Mucosa of descending colon (tissue), 3 donors: Measurements from ENCODE around the gene UBQLN4. TPM values are rescaled to one million over a fixed set of nuclear protein-coding genes. Genes with fewer than 3 reads are reported as not detected.

Experiments used
- ATAC-seq: fragments of 200-7000 bp; cut with Tn5 transposase; one replicate; pipeline ENCODE4 v1.9.1; 2020; ENCODE audit warnings: mild to moderate bottlenecking, moderate library complexity
- DNase-seq, 3 donors: peaks; one replicate each; pipeline ENCODE4 v3.0.0-alpha.2; 2020
- H3K36me3 ChIP-seq: fragments of 200-600 bp; one replicate; pipeline ENCODE4 v1.8.0; 2021; ENCODE audit warnings: low read depth, mild to moderate bottlenecking
- H3K4me1 ChIP-seq: fragments of 200-600 bp; one replicate; pipeline ENCODE4 v1.8.0; 2021; ENCODE audit warnings: low read depth, mild to moderate bottlenecking
- H3K4me3 ChIP-seq: fragments of 200-600 bp; one replicate; pipeline ENCODE4 v1.8.0; 2021; ENCODE audit warnings: mild to moderate bottlenecking
- H3K9me3 ChIP-seq: fragments of 200-600 bp; one replicate; pipeline ENCODE4 v1.8.0; 2021; ENCODE audit warnings: mild to moderate bottlenecking
- intact Hi-C, 2 donors: fragments of 100-400 bp; cut with DNase I in 1 of 2; cut with micrococcal nuclease in 1 of 2; formaldehyde crosslinking; loops; one replicate each; pipeline versions ENCODE4 v1.11.0 to v1.11.1; 2022; cut with DNase I, micrococcal nuclease
- total RNA-seq, 3 donors: library from RNA; stranded (reverse); fragmentation: NEBNext Ultra II Directional in 2 of 3; extraction: Animal tissue kit (Norgen Biotek cat#: 25700) in 2 of 3; gene quantifications; one replicate each; pipeline versions ENCODE4 v1.2.1 to v1.2.4, GENCODE V29; 2021 to 2023
- TF ChIP-seq, protein P1 (sequence below): fragments of 200-600 bp; IDR thresholded peaks from one replicate; pipeline ENCODE4 v1.8.0; 2022; ENCODE audit warnings: antibody characterized with exemption, mild to moderate bottlenecking
- donor health status: DM: no; HTN: no; CAD: no; lungs with moderate emphysema.
- donor health status: DM: no; HTN: no; CAD: no.
- donor health status: DM: no; HTN: yes; CAD: no.

Gene UBQLN4
- total RNA-seq, 3 donors from 2014 or later = 23.7 to 36.9 (median 23.9) TPM

DNA sequence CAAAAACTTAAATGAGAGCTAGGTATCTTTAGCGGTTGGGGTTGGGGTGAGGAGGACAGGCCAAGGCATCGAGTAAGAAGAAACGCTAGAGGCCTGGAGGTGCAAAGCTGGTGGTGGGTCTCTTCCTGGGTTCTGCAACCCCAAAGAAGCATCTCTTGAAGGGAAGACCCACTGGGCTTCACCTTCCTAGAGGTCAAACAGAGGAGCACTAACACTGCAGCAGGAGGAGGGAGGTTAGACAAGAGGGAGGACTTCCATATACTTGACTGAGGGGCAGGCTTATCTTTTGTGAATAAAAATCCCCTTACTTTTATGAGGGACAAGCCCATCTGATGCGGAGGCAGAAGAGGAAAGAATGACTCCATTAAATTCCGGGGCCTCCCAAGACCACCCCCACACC lies 26.2 kb upstream of the UBQLN4 start:
- intact Hi-C loops = no loop called here
- H3K36me3 ChIP-seq = no peaks in the 10 kb centered on the region
- DNase-seq = no peak
- no peak for ATAC-seq
- TF ChIP-seq, protein P1, sequence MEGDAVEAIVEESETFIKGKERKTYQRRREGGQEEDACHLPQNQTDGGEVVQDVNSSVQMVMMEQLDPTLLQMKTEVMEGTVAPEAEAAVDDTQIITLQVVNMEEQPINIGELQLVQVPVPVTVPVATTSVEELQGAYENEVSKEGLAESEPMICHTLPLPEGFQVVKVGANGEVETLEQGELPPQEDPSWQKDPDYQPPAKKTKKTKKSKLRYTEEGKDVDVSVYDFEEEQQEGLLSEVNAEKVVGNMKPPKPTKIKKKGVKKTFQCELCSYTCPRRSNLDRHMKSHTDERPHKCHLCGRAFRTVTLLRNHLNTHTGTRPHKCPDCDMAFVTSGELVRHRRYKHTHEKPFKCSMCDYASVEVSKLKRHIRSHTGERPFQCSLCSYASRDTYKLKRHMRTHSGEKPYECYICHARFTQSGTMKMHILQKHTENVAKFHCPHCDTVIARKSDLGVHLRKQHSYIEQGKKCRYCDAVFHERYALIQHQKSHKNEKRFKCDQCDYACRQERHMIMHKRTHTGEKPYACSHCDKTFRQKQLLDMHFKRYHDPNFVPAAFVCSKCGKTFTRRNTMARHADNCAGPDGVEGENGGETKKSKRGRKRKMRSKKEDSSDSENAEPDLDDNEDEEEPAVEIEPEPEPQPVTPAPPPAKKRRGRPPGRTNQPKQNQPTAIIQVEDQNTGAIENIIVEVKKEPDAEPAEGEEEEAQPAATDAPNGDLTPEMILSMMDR = no peak
- H3K9me3 ChIP-seq = no peaks in the 10 kb centered on the region
- no peak overlapping the region for H3K4me3 ChIP-seq
- H3K4me1 ChIP-seq = peaks cover 2% of the 10 kb centered on the region

DNA sequence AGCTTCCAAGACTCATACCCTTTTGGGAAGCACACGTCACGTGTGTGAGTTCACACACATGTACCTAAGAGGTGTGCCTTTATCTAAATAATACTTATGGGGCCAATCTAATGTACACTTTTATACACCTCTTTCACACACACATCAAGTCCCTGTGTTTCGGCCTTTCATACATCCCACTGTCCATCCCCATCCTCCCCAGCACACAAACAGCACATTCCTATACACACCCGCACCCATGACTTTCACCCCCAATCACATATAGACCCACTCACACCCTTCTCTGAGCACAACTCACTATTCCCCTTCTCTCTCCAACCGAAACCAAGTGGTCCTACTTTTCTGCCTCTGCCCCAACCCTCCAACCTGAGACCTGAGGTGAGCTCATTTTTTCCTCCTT lies 25.1 kb upstream of the UBQLN4 start:
- no peak for ATAC-seq

DNA sequence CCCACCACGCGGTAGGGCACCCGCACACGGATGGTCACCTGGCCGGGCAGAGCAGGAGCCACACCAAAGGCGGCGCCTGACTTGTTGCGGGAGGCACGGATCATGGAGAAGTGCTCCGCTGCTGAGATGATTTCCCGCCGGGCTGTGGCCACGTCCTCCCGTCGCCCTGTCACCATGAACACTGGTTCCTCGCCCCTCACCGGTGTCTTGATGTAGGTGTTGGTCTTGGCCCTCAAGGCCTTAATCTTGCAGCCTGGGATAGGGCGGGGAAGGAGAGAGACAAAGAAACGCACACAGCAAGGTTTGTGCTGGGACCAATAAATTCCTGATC lies 23.8 kb upstream of the UBQLN4 start:
- intact Hi-C loops = no loop called here
- DNase-seq (no peak), ATAC-seq (no peak)
- H3K36me3 ChIP-seq = no peaks in the 10 kb centered on the region
- H3K9me3 ChIP-seq = no peaks in the 10 kb centered on the region
- no peak overlapping the region for H3K4me3 ChIP-seq
- TF ChIP-seq, protein P1 = no peak
- H3K4me1 ChIP-seq = peaks cover 2% of the 10 kb centered on the region

More for the DNA sequence above, 25.1 kb upstream of the UBQLN4 start:
- TF ChIP-seq, protein P1 = no peak
- DNase-seq = no peak
- no peaks in the 10 kb centered on the region for H3K36me3 ChIP-seq
- peaks cover 2% of the 10 kb centered on the region for H3K4me1 ChIP-seq
- no peak overlapping the region for H3K4me3 ChIP-seq
- intact Hi-C loops = no loop called here
- H3K9me3 ChIP-seq = no peaks in the 10 kb centered on the region

DNA sequence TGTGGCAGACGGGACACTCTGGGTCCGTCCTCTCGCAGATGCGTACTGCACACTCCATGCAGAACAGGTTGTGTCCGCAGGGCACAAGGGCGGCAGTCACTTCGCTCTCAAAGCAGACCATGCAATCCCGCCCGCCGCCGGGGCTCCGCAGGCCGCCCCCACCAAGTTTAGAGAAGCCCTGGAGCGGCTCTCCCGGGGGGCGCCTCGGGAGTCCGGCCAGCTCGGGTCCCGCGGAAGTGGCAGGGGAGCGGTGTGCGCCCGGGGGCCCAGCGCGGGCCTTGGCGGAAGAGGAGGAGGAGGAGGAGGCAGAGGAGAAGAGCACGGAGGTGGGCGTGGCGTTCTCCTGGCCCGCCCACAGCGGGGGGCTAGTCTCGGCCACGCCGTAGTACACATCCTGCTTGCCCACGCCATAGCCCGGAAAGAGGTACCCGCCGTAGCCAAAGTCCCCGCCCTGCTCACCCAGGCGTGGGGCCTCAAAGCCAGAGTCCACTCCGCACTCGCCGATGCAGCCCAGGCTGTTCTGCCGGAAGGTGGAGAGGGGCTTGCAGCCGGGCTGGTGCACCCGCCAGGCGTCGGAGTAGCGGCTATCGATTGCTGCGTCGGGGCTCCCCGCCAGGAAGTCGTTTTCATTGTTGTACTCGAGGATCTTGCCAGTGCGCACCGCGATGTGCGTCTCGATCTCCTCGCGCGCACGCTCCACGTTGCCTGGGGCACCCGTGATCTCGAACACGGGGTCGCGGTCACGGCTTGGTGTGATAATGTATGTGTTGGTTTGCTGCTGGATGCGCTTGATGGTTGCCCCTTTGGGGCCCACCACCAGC lies 23.2 kb upstream of the UBQLN4 start:
- TF ChIP-seq, protein P1 = no peak
- intact Hi-C loops = no loop called here
- ATAC-seq (peak; percentile 41), DNase-seq (peak in 1 of 3 donors; percentile 21)
- Histone ChIP-seq H3K9me3 (no peaks in the 10 kb centered on the region), H3K36me3 (no peaks in the 10 kb centered on the region), H3K4me1 (no peaks in the 10 kb centered on the region), H3K4me3 (no peak overlapping the region)

DNA sequence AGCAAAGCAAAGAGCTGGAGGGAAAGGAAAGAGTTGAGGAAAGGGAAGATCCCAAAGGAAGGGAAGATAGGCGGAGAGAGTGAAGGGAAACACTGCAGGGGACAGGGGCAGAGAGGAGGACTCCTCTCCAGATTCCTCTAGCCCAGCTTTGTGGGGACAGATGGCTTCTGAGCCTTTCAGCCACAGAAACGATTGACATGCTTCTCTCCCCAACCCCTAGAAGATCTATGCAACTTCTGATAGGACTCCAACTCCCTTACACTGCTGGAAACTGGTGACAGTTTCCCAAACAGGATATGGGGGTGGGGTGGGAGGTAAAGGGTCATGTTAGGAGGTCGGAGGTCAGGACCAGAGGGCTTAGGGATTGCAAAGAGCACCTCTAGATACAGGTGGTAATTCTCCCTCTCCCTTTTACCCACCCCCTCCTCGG lies 22.2 kb upstream of the UBQLN4 start:
- TF ChIP-seq, protein P1 = no peak
- ATAC-seq = no peak

More for the DNA sequence above, 22.2 kb upstream of the UBQLN4 start:
- Histone ChIP-seq H3K36me3 (no peaks in the 10 kb centered on the region), H3K4me1 (no peaks in the 10 kb centered on the region), H3K4me3 (no peak overlapping the region), H3K9me3 (no peaks in the 10 kb centered on the region)
- intact Hi-C loops = no loop called here
- no peak for DNase-seq
